Measurements from ENCODE around the gene CAV1.
"Not testable (repeated sequence)": the region's sequence is repeated elsewhere in the genome, so short reads cannot be mapped to it uniquely, and the experiment has no call there.

The CAV1 gene, protein sequence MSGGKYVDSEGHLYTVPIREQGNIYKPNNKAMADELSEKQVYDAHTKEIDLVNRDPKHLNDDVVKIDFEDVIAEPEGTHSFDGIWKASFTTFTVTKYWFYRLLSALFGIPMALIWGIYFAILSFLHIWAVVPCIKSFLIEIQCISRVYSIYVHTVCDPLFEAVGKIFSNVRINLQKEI

DNA sequence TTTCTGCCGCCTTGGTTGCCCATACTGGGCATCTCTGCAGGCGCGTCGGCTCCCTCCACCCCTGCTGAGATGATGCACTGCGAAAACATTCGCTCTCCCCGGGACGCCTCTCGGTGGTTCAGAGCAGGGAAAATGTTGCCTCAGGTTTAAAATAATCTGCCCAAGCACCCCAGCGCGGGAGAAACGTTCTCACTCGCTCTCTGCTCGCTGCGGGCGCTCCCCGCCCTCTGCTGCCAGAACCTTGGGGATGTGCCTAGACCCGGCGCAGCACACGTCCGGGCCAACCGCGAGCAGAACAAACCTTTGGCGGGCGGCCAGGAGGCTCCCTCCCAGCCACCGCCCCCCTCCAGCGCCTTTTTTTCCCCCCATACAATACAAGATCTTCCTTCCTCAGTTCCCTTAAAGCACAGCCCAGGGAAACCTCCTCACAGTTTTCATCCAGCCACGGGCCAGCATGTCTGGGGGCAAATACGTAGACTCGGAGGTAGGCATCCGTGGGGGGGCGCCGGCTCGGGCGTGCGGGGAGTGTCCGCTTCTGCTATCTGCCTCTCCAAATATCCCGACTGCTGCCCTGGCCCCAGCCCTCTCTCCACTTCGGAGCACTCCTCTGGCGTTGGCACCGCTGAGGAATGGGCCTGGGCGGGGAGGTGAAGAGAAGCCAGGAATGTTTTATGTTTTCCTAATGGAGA, at the start of gene CAV1:
Gene CAV1, plus strand, starts transcription at position 428 of the 689 bp plus-strand sequence. Its CDS starts 27 bp downstream, at position 455.
- peak; percentile 77 for DNase-seq

DNA sequence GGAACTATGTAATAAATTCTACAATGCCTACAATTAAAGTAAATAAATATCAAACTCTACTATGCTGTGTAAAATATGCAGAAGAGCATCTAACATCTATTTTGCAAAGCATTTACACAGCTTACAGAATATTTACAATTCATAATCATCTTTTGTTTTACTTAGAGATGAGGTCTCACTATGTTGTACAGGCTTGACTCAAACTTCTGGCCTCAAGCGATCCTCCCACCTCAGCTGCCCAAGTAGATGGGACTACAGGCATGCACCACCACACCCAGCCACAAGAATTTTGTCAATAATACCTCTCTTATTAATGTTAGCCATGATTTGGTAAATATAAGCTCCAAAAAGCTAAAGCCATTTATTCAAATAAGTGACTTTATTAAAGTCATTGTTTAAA, 47.2 kb upstream of the CAV1 start:
- no peak for DNase-seq

DNA sequence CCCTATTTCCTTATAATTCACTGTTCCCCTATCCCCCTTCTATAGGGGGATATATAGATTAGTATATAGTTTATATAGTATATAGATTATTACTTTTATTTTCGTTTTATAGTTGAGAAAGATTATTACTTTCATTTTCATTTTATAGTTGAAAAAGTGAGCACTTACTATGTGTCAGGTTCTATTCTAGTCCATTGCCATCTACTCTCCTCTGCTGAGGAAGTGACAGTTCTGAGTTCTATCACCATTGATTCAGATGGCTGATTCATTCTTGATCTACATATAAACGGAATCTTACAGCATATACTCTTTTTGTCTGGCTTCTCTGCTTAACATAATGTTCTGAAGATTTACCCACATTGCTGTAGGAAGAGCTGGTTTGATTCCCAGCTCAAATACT, 46.0 kb upstream of the CAV1 start:
- DNase-seq, result no peak

DNA sequence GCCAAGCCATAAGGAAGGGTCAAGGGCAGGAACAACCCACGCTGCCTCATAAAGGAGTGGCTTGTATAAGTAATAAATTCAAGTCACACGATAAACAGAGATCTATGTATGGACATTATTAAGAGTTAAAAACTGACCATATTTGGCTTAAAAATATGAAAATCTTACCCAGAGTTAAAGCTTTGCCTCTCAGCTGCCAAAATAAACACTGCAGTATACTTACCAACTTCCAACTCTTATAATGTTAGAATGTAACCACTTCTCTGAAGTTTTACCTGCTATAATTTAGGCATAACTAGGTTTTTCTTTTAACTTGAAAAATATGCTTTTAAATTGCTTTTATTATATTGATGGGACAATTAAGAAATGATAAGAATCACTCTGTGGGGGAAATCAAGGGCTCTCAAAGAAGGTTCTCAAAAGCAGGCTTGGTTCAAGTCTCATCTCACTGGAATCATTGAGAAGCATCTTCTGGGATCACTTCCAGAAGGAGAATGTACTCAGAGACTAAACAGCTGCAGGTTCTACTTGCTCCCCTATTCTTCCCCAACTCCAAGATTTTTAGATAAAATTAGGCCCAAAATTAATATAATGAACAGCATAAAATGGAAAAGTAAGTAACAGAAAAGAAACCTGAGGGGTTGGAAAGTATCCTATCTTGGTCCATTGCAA, 41.4 kb upstream of the CAV1 start:
- DNase-seq, result no peak

DNA sequence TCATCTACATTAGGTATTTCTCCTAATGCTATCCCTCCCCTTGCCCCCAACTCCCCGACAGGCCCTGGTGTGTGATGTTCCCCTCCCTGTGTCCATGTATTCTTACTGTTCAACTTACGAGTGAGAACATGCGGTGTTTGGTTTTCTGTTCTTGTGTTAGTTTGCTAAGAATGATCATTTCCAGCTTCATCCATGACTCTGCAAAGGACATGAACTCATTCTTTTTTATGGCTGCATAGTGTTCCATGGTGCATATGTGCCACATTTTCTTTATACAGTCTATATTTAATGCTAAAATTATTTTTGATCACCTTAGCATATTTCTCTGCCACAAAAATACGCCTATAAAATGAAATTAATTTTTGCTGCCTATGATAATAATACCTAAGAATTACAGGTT, 40.4 kb upstream of the CAV1 start:
- DNase-seq, result not testable (repeated sequence)

DNA sequence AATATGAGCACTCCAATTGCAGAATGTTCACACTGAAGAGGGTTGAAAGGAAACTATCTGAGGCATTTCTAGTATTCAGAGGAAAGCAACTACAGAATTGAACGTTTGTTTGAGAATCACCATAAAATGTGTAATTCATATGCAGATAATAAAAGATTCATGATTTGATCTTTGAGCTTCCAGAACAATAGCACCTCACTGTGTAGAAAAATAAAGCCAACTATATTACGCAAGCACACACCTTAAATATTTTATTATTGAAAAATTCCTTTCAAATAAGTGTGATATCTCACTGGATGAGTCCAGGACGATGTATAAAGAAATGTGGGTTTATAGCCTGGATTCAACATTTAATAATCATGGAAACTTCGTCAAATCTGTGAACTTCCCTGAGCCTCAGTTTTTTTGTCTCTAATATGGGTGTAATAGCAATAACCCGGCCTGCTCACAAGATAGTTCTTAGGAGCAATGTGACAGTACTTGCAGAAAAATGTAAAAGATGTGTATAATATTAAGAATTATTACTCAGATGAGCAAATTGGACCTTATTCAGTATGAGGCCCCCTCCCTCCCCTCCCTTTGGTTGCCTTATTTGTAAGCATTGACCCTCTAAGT, 36.8 kb upstream of the CAV1 start:
- DNase-seq, result no peak

DNA sequence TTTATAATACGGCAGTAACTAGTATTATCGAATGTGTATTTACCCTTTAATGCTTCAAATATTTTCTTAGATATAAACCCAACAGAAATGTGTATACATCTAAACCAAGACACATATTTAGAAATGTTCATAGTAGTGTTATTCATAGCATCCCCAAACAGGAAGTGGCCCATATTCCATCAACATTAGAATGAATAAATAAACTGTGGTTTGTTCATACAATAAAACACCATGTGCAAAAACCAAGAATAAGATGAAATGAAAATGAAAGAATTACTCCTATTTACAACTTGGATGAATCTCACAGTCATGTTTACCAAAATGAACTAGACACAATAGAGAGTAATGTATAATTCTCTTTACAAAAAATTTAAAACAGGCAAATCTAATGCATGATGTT, 34.5 kb upstream of the CAV1 start:
- no peak for DNase-seq

DNA sequence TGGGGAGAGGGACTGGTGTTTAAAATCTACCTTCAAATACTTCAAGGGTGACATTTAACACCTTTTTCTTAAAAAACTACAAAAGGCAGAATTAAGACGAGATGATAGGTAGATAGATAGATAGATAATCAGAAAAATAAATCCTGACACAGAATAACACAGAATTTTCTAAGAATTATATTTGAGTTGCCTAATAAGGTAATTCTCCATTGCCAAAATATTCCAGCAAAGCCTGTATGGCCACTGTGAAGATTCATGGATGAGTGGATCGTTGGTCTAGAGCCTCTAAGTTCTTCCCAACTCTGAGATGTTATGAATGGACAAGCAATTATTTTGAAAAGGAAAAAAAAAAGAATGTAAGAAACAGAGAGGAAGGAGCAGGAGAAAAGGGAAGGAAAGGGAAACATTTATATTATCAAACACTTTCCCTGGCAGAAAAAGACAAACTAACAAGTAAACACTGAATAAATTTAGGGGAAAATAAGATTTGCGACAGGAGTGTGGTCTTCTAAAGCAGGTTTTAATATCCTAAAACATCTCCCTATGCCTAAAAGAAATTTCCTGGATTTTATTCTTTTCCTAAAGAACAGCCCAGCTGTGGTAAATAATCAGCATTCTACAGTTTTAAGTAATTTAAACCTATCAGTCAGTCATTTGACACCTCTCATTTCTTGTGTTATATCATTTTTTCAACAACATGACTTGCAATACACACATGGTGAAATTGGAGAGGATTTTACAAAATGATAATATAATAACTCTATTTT, 32.8 kb upstream of the CAV1 start:
- DNase-seq, result no peak

DNA sequence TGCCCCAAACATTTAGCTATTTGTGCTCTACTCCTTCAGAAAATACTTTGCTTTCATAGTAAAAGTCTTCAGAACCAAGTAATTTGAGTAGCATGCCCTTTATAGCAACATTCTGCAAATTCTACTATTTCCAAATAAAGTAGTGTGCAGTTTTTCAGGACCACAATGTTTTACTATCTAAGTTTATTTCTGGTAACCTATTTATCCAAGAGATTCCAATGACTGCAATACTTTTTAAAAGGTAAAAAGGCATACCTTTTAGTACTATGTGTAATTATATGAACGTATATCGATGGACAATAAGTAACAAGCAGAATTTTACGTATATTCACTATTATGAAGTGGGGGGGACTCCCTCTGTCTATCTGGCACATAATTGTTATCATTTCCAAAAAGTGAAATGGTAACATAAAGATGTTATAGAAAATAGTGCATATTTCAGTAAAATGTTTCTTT, 32.2 kb upstream of the CAV1 start:
- no peak for DNase-seq

DNA sequence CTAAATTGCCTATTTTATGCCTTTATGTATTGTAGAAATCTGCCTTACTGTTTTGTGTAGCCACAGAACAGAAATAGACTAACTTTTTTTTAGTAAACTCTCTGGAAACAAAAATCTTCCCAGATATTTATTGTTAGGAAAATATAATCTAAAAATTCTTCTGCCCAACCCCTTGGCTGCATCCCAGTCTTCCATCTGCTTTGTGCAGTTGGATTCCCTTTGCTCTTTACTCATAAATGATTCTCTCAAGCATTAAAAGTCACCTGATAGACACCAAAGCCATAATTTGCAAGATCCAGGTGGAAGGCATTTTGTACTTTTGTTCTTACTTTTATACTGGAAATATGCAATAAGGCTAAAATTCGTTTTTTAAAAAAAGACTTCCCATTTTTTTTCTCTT, 31.4 kb upstream of the CAV1 start:
- DNase-seq, result no peak

DNA sequence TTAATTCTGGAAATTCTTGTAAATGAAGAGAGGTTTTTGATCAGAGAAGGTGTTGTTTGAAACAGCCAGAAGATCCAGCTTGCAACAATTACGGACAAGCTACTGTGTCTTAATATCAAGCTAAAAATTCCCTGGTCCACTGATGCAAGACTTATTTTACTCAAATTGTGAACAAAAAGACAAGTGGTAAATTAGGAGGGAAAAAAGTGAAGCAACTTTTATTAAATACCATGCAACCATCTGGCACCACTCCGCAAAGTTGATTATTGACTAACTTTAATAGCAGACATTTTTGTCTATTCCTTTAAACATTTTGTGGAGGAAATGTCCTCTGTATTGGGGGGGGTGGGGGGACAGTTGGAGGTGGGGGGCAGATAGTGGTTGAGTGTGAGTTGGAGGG, 30.4 kb upstream of the CAV1 start:
- DNase-seq, result no peak

DNA sequence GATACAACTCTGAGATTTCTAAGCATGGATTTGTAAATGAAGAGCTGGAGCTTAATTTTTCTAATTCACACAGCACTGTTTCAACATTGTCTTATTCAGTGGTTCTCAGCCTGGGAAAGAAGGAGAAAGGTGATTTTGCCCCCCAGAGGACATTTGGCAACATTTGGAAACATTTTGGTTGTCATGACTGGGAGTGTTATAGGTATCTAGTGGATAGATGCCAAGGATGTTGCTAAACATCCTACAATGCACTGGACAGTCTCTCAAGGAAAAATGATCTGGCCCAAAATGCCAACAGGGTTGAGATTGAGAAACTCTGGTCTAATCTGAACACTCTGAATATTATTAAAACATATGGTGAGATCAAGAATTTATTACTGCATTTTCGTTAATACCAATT, 29.1 kb upstream of the CAV1 start:
- DNase-seq, result no peak

DNA sequence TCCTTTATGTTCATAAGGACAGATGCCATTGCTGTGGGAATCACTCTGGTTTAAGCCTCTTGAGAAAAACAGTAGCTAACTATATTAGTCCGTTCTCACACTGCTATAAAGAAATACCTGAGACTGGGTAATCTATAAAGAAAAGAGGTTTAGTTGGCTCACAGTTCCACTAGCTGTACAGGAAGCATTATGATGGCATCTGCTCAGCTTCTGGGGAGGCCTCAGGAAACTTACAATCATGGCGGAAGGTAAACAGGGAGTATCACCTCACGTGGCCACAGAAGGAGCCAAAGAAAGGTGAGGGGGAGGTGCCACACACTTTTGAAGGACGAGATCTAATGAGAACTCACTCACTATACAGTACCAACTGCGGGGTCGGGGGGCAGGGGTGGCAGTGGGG, 28.2 kb upstream of the CAV1 start:
- DNase-seq, result no peak

DNA sequence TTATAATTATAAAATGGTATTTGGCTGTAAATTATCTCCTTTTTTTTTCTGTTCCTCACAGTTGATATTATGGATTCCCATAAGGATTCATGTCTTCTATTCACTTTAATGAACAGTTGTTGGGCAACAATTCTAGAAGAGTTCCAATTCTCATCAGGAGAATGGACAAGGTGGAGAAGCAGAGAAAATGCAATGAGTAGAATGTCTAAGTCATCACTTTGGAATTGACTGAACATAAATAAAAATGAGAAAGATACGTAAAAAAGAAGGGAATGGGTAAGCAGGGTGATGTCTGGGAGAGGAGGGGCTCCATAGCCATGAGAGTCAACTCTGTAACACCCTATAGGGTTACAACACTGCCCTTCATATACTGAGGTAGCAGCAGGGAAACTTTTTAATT, 27.1 kb upstream of the CAV1 start:
- no peak for DNase-seq

DNA sequence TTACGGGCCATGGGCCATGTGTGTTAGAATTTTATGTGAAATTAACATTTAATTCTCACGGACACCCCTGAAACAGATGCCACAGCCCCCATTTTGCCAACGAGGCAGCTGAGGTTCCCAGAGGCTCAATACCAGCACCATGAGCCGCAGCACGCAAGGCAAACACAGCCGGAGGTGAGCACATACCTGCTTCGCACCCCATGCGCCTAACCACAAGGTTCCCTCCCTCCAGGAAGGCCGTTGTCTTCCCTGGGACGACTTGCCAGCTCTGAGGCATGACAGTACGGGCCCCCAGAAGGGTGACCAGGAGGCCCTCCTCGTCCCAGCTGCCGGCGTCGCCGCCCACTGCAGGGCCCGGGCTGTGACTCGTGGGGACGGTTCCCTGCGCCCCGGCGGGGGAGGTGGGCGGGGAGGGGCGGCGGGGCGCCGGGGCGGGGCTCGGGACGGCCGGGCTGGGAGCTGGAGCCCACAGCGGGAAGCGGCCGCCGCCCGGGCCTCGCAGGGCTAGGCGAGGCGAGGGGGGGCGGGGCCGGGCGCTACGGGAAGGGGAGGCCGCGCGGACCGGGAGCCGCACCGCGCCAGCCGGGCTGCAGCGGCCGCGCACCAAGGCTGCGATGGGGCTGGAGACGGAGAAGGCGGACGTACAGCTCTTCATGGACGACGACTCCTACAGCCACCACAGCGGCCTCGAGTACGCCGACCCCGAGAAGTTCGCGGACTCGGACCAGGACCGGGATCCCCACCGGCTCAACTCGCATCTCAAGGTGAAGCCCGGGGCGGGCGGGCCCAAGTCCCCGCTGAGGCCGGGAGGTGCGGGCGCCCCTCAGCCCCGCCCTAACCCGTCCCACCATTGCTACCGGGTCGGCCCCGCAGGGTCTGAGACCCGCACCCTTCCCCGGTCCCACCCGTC, 25.4 kb upstream of the CAV1 start, which contains the start of gene CAV2:
Gene CAV2, plus strand, starts transcription at position 571 of the 910 bp plus-strand sequence. Its CDS starts 44 bp downstream, at position 615.
- DNase-seq, result peak; percentile 63

DNA sequence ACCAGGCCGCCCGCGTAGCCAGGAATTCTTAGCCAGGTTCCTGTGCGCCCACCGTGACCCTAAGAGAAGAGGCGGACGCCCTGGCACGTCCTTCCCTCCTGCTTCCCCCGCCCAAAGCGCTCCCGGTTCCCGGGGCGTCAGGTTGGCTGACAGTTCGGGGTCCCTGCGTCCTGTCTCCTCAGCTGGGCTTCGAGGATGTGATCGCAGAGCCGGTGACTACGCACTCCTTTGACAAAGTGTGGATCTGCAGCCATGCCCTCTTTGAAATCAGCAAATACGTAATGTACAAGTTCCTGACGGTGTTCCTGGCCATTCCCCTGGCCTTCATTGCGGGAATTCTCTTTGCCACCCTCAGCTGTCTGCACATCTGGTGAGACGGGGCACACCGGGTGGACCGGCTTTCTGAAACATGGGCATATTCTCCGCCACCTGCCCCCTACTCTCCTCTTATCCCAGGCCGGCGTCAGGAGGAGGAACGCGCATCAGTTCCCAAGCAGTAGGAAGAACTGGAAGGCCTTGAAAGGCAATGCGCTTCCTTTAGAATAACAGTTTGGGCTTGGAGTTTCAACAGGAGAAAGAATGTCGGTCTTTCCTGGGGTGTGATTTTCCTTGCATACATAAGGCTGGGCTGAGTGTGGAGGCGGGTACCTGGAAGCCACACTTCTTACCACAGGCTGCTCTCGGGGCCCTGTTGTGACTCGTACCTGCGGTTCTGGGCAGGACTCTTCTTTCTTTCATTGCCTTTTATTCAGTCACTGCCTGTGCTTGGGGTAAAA, 24.6 kb upstream of the CAV1 start:
- no peak for DNase-seq

DNA sequence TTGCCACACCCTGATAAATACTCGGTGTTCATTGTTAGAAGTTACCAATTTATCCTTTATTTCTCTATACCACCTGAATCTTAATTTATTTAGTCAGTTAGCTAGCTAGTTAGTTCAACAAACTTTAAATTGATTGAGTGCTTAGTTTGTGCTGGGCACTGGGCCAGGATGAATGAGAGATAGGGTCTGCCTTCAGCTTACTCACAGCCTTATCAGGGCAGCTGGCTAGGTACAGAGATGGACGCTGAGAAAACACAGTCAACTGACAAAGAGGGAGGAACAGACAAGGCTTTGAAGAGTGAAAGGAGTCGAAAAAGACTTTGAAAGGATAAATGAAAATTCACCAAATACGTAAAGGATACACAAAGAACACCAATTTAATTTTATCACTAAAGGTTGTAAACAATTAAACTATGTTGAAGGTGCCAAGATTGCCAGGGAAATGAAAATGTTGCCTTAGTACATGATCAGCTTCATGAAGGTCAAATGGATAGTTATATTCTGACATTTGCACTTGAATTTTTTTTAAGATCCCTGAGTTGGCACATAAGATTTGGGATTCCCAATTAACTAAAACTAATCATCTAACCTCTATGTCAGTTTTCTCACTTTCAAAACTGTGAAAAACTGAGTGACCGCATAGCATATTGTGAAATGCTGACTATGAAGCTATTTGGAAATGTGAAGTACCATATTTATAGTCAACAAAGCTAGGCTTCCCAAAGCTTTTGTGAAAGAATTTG, 23.2 kb upstream of the CAV1 start:
- no peak for DNase-seq

DNA sequence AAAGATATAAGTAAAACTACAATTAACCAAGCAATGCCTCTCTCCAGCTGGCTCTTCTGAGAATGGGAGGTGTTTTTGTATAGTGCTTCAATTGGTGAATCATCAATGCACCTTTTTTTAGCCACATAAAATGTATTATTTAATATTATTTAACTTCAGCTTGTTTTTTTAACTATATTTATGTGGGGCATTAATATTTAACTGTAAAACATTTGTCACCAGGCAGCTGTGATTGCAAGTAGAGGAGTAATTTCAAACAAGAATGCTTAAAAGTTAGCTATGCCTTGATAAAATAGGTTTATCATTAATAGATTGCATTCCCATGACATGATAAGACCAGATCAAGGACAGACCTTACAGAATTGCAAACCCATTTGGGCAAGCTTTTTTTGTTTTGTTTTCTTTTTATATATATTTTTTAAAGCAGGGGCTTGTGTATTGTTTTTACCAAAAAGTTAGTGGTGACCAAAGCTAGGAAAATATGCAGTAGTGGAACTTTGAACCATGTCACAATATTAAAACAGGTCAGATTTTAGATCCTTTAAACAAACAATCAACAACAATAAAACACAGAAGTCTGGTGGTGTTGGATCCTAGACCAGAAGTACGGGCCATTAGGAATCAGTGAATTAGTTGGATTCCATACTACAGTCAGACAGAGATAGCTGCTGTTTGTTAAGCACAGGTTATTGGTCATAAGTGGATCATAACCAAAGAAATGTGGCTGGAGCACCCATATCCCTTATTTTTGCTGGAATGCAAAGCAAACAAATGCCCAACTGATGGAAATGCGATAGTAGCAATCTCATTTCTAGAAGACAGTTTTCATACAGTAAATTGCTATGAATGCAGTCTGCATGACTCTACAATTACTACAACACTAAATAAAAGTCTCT, 22.4 kb upstream of the CAV1 start:
- DNase-seq, result no peak

DNA sequence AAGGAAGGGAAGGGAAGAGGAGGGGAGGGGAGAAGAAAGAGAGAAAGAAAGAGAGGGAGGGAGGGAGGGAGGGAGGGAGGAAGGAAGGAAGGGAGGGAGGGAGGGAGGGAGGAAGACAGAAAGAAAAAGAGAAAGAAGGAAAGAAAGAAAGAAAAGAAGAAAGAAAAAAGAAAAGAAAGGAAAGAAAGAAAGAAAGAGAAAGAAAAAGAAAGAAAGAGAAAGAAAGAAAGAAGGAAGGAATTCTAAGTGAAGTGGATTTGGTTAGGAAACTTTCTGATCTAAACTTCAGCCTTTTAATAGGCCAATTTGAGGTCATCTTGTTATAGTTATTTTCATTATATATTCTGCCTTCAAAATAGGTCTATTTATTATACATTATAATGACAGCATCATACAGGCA, 21.0 kb upstream of the CAV1 start:
- no peak for DNase-seq

Data from NCI-H345 (cell line).